NCI-H748 treated with DMSO at 0.1 percent for 48 hours (cell line): ENCODE data around the gene LRFN2.

Experiments
- DNase-seq: peaks from one replicate; lab custom pipeline; 2025; lab: John Stamatoyannopoulos, UW

The LRFN2 gene

DNA sequence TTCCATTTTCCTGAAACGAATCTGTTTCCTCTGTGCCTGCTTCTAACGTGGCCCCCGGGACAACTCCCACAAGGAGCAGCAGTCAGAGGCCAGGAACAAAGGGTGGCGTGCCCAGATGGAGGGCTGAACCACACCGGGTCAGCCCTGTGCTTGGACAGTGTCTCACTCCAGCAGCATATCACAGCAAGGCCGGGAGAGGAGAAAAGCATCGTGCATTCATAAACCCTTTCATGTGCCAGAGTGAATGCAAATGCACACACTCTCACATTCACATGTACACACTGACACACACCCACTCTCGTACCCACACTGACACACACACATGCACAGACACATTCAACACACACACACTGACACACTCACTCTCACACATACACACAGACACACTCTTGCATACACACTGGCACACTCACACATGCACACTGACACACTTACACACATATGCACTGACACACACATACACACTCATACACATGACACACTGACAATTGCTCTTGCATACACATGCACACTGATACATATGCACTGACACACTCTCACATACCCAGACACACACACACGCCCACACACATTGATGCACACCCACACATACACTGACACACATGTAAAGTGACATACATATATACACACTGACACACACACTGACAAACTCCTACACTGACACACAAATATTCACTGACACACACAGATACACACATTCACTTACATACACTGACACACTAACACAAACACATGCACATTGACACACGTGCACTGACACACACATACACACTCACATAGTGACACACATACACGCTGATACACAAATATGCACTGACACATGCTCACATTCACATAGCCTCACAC is 237.0 kb downstream of the LRFN2 start:
- no peak for DNase-seq

DNA sequence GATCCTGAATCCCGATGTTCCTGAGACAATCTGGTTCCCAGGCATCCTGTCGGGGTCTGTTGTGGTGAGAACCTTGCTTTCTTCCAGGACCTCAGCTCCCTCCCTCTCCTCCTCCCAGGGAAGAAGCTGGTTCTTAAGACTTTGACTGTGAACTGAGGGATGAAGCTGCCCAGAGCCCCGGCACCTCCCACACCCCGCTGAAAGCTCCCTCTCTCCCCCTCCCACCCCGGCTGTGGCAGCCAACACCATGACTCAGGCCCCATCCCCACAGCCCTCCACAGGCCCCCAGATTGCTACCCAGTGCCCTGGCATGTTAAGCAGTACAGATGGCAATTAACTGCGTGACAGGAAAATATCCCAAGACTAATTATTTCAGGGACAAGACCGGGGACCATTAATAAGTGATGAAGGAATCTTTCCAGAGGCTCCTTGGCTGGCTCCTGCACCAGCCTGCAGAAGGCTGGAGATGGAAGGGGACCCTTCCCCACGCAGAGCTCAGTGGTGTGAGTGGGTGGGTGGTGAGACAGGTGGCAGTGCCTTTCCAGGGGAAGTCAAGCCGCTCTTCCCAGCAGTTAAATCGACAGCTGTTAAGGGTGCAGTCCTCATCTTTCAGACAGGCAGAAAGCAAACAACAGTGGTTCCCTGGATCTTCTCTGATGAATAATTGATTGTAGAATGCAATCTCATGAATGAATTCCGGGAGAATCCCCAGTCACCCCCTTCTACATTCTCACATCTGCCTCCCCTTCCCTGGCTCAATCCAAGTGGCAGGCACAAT is 237.9 kb downstream of the LRFN2 start:
- no peak for DNase-seq

DNA sequence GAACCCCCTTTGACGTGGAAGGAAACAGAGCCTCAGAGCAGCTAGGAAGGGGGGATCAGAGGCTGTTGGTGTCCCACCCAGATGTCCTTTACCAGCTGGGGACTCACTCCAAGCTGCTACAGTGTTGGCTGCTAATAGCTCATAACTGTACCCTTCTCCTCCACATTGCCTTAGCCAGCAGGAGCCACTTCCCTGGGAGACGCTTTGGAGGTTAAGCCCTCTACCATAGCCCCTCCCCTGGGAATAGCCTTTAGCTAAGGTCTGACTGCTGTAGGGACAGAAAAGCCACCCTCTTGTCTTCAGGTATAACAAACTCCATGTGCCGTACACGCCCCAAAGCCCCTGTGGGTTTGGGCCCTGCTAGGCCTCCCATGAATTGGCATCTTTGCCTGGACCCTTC is 238.6 kb downstream of the LRFN2 start:
- no peak for DNase-seq

DNA sequence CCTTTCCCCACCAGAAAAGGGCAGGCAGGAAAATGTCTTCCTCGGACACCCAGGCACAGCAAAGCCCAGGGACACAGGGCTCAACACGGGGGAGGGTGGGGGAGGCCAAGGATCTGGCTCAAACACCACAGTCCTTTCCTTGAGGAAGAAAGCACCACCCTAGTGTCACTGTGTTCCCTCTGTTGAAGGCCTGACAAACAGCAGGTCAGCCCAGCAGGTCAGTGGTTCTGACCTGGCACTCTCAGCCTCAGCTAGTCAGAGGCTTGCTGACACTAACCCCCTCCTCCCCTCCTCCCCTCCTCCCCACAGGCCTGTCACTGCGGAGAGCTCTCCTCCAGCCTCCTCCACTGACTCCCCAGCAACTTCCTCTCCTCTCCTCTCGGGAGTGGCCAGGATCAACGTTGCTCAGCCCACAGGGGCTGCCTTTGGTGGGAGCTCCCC is 239.6 kb downstream of the LRFN2 start:
- DNase-seq: no peak

DNA sequence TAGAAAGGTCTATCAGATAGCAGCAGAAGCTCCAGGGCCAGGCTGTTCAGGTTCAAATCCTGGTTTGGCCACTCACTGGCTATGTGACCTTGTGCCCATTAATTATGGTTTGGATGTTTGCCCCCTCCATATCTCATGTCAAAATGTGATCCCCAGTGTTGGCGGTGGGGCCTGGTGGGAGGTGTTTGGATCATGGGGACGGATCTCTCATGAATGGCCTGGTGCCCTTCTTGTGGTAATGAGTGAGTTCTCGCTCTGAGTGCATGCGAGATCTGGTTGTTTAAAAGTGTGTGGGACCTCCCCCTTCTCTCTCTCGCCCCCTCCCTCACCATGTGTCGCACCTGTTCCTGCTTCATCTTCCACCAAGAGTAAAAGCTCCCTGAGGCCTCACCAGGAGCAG is 240.9 kb downstream of the LRFN2 start:
- DNase-seq: no peak

DNA sequence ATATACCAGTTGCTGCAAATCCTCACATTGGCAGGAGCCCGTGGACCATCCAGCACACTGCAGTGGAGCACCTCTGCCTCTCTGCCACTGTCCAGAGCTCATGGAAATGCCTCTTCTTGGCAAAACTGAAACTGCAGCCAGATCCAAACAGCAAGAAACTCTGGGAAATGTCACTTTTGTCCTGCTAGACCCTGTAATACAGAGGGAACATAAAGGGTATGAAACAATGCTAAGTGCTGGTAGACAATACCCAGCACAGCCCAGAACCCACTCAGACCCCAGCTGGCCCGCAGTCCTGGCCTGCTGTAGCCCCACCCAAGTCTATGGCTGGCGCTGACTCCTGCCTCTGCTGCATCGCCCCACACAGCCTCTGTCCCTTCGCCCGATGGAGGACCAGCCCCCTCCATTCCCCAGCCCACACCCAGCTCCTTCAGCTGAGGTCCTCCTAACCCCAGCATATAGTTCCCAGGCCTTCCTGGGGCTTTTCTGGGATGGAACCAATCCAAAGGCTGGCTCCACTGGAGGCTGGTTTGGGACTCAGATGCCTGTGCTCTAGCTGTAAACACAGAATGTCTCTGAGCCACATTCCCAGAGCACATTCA is 242.5 kb downstream of the LRFN2 start:
- DNase-seq: no peak

DNA sequence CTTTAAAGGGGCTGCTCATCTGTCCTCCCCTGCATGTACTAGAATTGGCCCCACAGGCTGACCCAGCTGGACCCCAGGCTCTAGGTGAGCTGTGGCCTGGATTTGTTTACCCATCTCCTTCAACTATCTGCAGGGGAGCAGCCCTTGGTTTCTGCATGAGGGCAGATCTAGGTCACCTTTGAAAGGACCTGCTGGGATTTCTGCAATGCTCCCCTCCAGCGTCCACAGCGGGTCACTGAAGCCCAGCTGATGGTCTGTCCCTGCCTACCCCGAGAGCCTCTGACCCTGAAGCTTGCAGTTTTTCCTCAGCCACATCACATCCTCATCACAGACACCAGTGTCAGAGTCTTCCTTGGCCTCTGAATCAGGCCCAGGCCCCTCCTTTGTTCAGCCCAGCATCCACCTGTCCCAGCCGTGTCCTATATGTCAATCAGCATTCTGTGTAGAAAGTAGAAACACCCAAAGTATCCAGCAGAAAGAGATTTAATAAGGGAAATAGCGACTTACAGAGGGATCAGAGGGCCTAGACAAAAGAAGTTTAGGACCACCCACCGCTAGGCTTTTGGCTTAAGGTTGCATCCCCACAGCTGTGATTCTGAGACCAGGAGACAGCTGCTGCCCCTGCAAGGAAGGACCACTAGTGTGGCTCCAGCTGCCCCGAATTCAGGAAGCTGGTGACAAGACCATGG is 243.1 kb downstream of the LRFN2 start:
- no peak for DNase-seq

DNA sequence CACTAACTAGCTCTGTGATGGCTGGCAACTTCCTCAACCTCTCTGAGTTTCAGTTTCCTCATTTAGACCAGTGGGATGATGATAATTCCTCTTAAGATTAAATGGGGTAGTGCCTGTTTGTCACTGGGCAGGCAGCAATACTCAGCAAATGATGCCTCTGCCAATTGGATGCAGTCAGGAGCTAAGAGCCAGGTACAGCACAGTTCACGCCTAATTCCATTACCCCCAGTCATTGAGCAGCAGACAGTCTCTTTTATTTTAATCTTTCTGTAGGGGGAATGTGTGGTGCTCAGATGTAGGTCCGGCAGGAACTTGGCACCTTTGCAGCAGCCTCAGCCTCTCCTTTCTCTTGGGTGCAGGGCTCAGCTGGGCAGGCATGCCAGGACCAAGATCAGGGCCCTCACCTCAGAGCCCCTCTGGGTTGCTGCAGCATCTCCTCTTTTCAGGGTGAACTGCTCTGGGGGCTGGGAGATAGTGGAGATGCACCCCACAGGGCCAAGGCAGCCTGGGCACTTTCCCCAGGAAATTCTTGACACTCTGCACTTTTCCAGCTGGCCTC is 243.8 kb downstream of the LRFN2 start:
- DNase-seq: no peak

DNA sequence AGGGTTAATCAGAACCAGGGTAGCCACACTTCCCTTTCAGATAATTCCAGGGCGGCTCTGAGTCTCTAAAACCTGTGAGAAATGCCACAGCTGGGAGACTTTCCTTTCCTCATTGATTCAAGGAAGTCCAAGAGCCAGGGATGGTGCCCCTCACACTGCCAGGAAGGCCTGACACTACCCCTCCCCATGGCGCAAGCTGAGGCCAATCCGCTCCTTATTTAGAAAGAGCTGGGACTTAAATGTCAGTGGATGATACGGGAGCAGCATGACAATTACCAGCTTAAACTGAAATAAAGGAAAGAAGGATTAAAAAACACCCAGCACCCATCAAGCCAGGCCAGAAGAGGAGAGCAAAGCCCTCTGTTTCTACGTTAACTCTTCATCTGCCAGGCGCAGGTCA is 244.4 kb downstream of the LRFN2 start:
- no peak for DNase-seq

DNA sequence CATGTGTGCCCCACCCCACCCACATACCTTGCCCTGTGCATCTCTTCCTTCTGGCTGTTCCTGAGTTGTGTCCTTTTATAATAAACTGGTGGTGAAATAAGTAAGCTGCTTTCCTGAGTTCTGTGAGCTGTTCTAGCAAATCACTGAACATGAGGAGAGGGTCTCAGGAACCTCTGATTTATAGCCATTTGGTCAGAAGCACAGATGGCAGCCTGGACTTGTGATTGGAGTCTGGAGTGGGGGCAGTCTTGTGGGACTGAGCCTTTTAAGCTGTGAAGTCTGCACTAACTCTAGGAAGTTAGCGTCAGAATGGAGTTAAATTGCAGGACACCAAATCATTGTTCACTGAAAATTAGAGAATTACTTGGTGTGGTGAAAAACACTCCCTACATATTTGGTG is 245.4 kb downstream of the LRFN2 start:
- no peak for DNase-seq
